WTC11 (cell line): ENCODE results near the gene PSMD12. TPM values are rescaled to one million over a fixed set of nuclear protein-coding genes. Genes with fewer than 3 reads are reported as not detected.

Source experiments
- ATAC-seq: fragments of 200-7000 bp; cut with Tn5 transposase; 2 replicates; pipeline ENCODE4 v1.10.0; 2021; ENCODE audit warnings: mild to moderate bottlenecking, moderate library complexity
- CTCF ChIA-PET: fragments of 300-600 bp; sonication (Branson Sonifier 250); formaldehyde crosslinking; loops from one replicate; lab custom pipeline; 2021; ENCODE audit warnings: antibody characterized with exemption; lab: Charles Lee
- POLR2A ChIA-PET: fragments of 350-600 bp; sonication (Branson Sonifier 250); formaldehyde crosslinking; loops from one replicate; lab custom pipeline; 2021; ENCODE audit warnings: antibody characterized with exemption; lab: Charles Lee
- DNase-seq: peaks from one replicate; pipeline ENCODE4 v3.0.0; 2021; ENCODE audit warnings: low spot score
- H3K27ac Mint-ChIP-seq: 2 replicates; pipeline ENCODE4 v1.8.0; 2021; ENCODE audit warnings: mixed read lengths
- H3K27me3 Mint-ChIP-seq: 2 replicates; pipeline ENCODE4 v1.8.0; 2021; ENCODE audit warnings: low read depth, mild to moderate bottlenecking, moderate library complexity, mixed read lengths
- H3K36me3 Mint-ChIP-seq: 2 replicates; pipeline ENCODE4 v1.8.0; 2021; ENCODE audit warnings: mixed read lengths
- H3K4me1 Mint-ChIP-seq: 2 replicates; pipeline ENCODE4 v1.8.0; 2022; ENCODE audit warnings: mixed read lengths
- H3K4me3 Mint-ChIP-seq: 2 replicates; pipeline ENCODE4 v1.8.0; 2021; ENCODE audit warnings: mild to moderate bottlenecking, moderate library complexity, mixed read lengths
- H3K9me3 Mint-ChIP-seq: 2 replicates; pipeline ENCODE4 v1.8.0; 2021; ENCODE audit warnings: mixed read lengths
- ATF1 ChIP-seq: sonication (generic); formaldehyde crosslinking; IDR thresholded peaks from 2 replicates; pipeline ENCODE4 v1.8.1; 2023; ENCODE audit warnings: mild to moderate bottlenecking, moderate library complexity, missing genetic modification reagents
- ATF2 ChIP-seq: sonication (generic); formaldehyde crosslinking; IDR thresholded peaks from 2 replicates; pipeline ENCODE4 v1.8.1; 2022; ENCODE audit warnings: low read depth, missing genetic modification reagents, borderline replicate concordance
- CBFB ChIP-seq: sonication (generic); formaldehyde crosslinking; IDR thresholded peaks from 2 replicates; pipeline ENCODE4 v1.8.1; 2022; ENCODE audit warnings: mild to moderate bottlenecking, low read depth, missing genetic modification reagents
- CTCF ChIP-seq: fragments of 200-600 bp; IDR thresholded peaks from 2 replicates; pipeline ENCODE4 v1.8.0; 2022; ENCODE audit warnings: antibody characterized with exemption
- GABPB1 ChIP-seq: sonication (generic); formaldehyde crosslinking; IDR thresholded peaks from 2 replicates; pipeline ENCODE4 v1.8.1; 2023; ENCODE audit warnings: mild to moderate bottlenecking, missing genetic modification reagents
- GRHL2 ChIP-seq: fragments of 250-450 bp; sonication (Bioruptor Pico); IDR thresholded peaks from 2 replicates; pipeline ENCODE4 v1.8.0; 2022; ENCODE audit warnings: mild to moderate bottlenecking, moderate library complexity; ENCODE audit not compliant: insufficient replicate concordance, severe bottlenecking
- IRF1 ChIP-seq: sonication (generic); formaldehyde crosslinking; IDR thresholded peaks from 2 replicates; pipeline ENCODE4 v1.8.0; 2023; ENCODE audit warnings: missing genetic modification reagents
- KAT7 ChIP-seq: sonication (generic); formaldehyde crosslinking; IDR thresholded peaks from 2 replicates; pipeline ENCODE4 v1.8.1; 2023; ENCODE audit warnings: missing genetic modification reagents, mild to moderate bottlenecking, borderline replicate concordance
- MAX ChIP-seq: sonication (generic); formaldehyde crosslinking; IDR thresholded peaks from 2 replicates; pipeline ENCODE4 v1.8.0; 2022; ENCODE audit warnings: mild to moderate bottlenecking, missing genetic modification reagents
- MLX ChIP-seq: sonication (generic); formaldehyde crosslinking; IDR thresholded peaks from 2 replicates; pipeline ENCODE4 v1.8.1; 2023; ENCODE audit warnings: mild to moderate bottlenecking, missing genetic modification reagents, moderate library complexity
- MYBL2 ChIP-seq: sonication (generic); formaldehyde crosslinking; IDR thresholded peaks from 2 replicates; pipeline ENCODE4 v1.8.1; 2023; ENCODE audit warnings: mild to moderate bottlenecking, moderate library complexity, missing genetic modification reagents
- NFYB ChIP-seq: sonication (generic); formaldehyde crosslinking; conservative IDR thresholded peaks from 2 replicates; pipeline ENCODE4 v1.8.0; 2022; ENCODE audit warnings: low read depth, missing genetic modification reagents
- OVOL2 ChIP-seq: fragments of 250-450 bp; sonication (Bioruptor Pico); IDR thresholded peaks from 2 replicates; pipeline ENCODE4 v1.9.0; 2021; ENCODE audit warnings: mild to moderate bottlenecking, borderline replicate concordance
- PRDM15 ChIP-seq: sonication (generic); formaldehyde crosslinking; IDR thresholded peaks from 2 replicates; pipeline ENCODE4 v1.8.0; 2022; ENCODE audit warnings: missing genetic modification reagents
- RELA ChIP-seq: sonication (generic); formaldehyde crosslinking; IDR thresholded peaks from 2 replicates; pipeline ENCODE4 v1.8.1; 2022; ENCODE audit warnings: missing genetic modification reagents, mild to moderate bottlenecking, borderline replicate concordance
- RORB ChIP-seq: fragments of 250-450 bp; sonication (Bioruptor Pico); IDR thresholded peaks from 2 replicates; pipeline ENCODE4 v1.9.0; 2021; ENCODE audit warnings: mild to moderate bottlenecking
- SMAD4 ChIP-seq: sonication (generic); formaldehyde crosslinking; IDR thresholded peaks from 2 replicates; pipeline ENCODE4 v1.8.0; 2022; ENCODE audit warnings: mild to moderate bottlenecking, missing genetic modification reagents
- SP1 ChIP-seq: sonication (generic); formaldehyde crosslinking; conservative IDR thresholded peaks from 2 replicates; pipeline ENCODE4 v1.8.1; 2022; ENCODE audit warnings: missing genetic modification reagents
- TEAD1 ChIP-seq: sonication (generic); formaldehyde crosslinking; IDR thresholded peaks from 2 replicates; pipeline ENCODE4 v1.8.0; 2022; ENCODE audit warnings: mild to moderate bottlenecking, missing genetic modification reagents
- TP53 ChIP-seq: sonication (generic); formaldehyde crosslinking; IDR thresholded peaks from 2 replicates; pipeline ENCODE4 v1.8.1; 2023; ENCODE audit warnings: mild to moderate bottlenecking, missing genetic modification reagents
- ZNF121 ChIP-seq: sonication (generic); formaldehyde crosslinking; IDR thresholded peaks from 2 replicates; pipeline ENCODE4 v1.8.0; 2023; ENCODE audit warnings: missing genetic modification reagents
- ZNF232 ChIP-seq: sonication (generic); formaldehyde crosslinking; IDR thresholded peaks from 2 replicates; pipeline ENCODE4 v1.8.0; 2022; ENCODE audit warnings: mild to moderate bottlenecking, missing genetic modification reagents
- ZNF263 ChIP-seq: sonication (generic); formaldehyde crosslinking; IDR thresholded peaks from 2 replicates; pipeline ENCODE4 v1.8.1; 2022; ENCODE audit warnings: low read depth, mild to moderate bottlenecking, moderate library complexity, missing genetic modification reagents
- ZNF425 ChIP-seq: fragments of 250-450 bp; sonication (Bioruptor Pico); conservative IDR thresholded peaks from 2 replicates; pipeline ENCODE4 v1.9.0; 2021; ENCODE audit warnings: mild to moderate bottlenecking
- total RNA-seq: library from RNA; stranded (reverse); gene quantifications from 3 replicates; pipeline ENCODE4 v1.2.3, GENCODE V29; 2021

PSMD12 gene
- total RNA-seq, 1 experiment from 2014 or later, result 66.9 TPM

GRCh38 chr17:67366193-67367157 is at the start of gene PSMD12 (continued):
- TF ChIP-seq KAT7 (0 out of 2 replicates have a peak, but pooled peaks have one; percentile 63), IRF1 (CRISPR knock-in tag) (peak; percentile 66; the same call in 1 of the 2 replicates), ZNF425 (no peak), RORB (CRISPR knock-in tag) (no peak), MLX (CRISPR knock-in tag) (0 out of 2 replicates have a peak, but pooled peaks have one; percentile 69), CTCF (no peak), MYBL2 (CRISPR knock-in tag) (peak; percentile 65; the same call in 1 of the 2 replicates), SP1 (CRISPR knock-in tag) (peak; percentile 93), TEAD1 (peak; percentile 81), NFYB (no peak), CBFB (peak; percentile 90; the same call in 1 of the 2 replicates), ATF1 (0 out of 2 replicates have a peak, but pooled peaks have one; percentile 33), PRDM15 (peak; percentile 27; the same call in 1 of the 2 replicates)
- TF ChIP-seq, all 79 proteins: peak for 24

GRCh38 chr17:67415291-67415690 is 48.9 kb upstream of the PSMD12 start:
- Mint-ChIP-seq H3K4me3 (no peak overlapping the region), H3K4me1 (peaks cover 11% of the 10 kb centered on the region), H3K27ac (no peak overlapping the region), H3K27me3 (no peaks in the 10 kb centered on the region), H3K36me3 (peaks cover 12% of the 10 kb centered on the region), H3K9me3 (peaks cover 13% of the 10 kb centered on the region)
- ChIA-PET POLR2A (no interaction called here), CTCF (no interaction called here)
- ATAC-seq, result no peak
- DNase-seq, result no peak
- TF ChIP-seq GABPB1 (CRISPR knock-in tag) (no peak), ZNF121 (CRISPR knock-in tag) (no peak), ZNF232 (no peak), RELA (CRISPR knock-in tag) (no peak), SMAD4 (no peak), GRHL2 (no peak), ATF2 (CRISPR knock-in tag) (no peak), MAX (CRISPR knock-in tag) (no peak), KAT7 (no peak), ZNF263 (no peak), OVOL2 (CRISPR knock-in tag) (no peak), TP53 (no peak)
